Hypothalamus (tissue), 51 donors: ENCODE measurements around the gene MTA3.
"Not testable (repeated sequence)": the region's sequence is repeated elsewhere in the genome, so short reads cannot be mapped to it uniquely, and the experiment has no call there.

Experiments used
- DNase-seq, 51 donors: peaks; one replicate each; lab custom pipeline; 2025; lab: John Stamatoyannopoulos, UW

Gene MTA3

GRCh38 chr2:42568401-42569115, at the start of gene MTA3:
TSS of gene MTA3 (plus strand) at chr2:42568632. CDS start at chr2:42568746, 114 bp downstream.
- peak in 49 of 51 donors; percentile 3 to 76 (median 42) for DNase-seq

GRCh38 chr2:42519624-42520023, 48.8 kb upstream of the MTA3 start:
- DNase-seq: no peak

GRCh38 chr2:42522035-42522434, 46.4 kb upstream of the MTA3 start:
- DNase-seq: no peak

- DNase-seq: no peak
Observed at GRCh38 chr2:42523341-42523740, 45.1 kb upstream of the MTA3 start.

GRCh38 chr2:42532397-42532796, 36.0 kb upstream of the MTA3 start:
- DNase-seq: no peak

GRCh38 chr2:42537493-42537892, 30.9 kb upstream of the MTA3 start:
- no peak for DNase-seq

- DNase-seq: no peak
Observed at GRCh38 chr2:42542871-42543270, 25.6 kb upstream of the MTA3 start.

GRCh38 chr2:42545023-42545721, 23.3 kb upstream of the MTA3 start:
- DNase-seq: no peak

- peak in 1 of 51 donors; percentile 2 for DNase-seq
Observed at GRCh38 chr2:42545841-42546390, 22.5 kb upstream of the MTA3 start.

- peak in 1 of 51 donors; percentile 2 for DNase-seq
Observed at GRCh38 chr2:42547014-42547413, 21.4 kb upstream of the MTA3 start.

GRCh38 chr2:42547446-42548295, 20.8 kb upstream of the MTA3 start:
- DNase-seq: no peak

GRCh38 chr2:42550870-42551269, 17.6 kb upstream of the MTA3 start:
- no peak for DNase-seq

GRCh38 chr2:42554392-42554791, 14.0 kb upstream of the MTA3 start:
- DNase-seq: no peak

- DNase-seq: no peak
Observed at GRCh38 chr2:42556315-42556890, 12.0 kb upstream of the MTA3 start.

- DNase-seq: no peak
Observed at GRCh38 chr2:42557306-42557705, 11.1 kb upstream of the MTA3 start.

GRCh38 chr2:42558827-42559226, 9.6 kb upstream of the MTA3 start:
- DNase-seq: no peak

GRCh38 chr2:42560133-42560532, 8.3 kb upstream of the MTA3 start:
- DNase-seq: not testable (repeated sequence)

GRCh38 chr2:42560899-42561298, 7.5 kb upstream of the MTA3 start:
- no peak for DNase-seq

- no peak for DNase-seq
Observed at GRCh38 chr2:42562474-42563144, 5.8 kb upstream of the MTA3 start.

- DNase-seq: no peak
Observed at GRCh38 chr2:42566025-42566424, 2.4 kb upstream of the MTA3 start.
